ENCODE measurements around the gene PTPN3.
A peak's percentile ranks its signal among the peaks of the same experiment; 100 is the strongest.
"Not testable (repeated sequence)": the region's sequence is repeated elsewhere in the genome, so short reads cannot be mapped to it uniquely, and the experiment has no call there.

The PTPN3 gene

GRCh38 chr9:109534151-109534550 is 36.0 kb upstream of the PTPN3 start:
- TF ChIP-seq CTCF (IDR thresholded peaks at IDR 0.05), result no peak
- DNase-seq (ENCODE audit: low spot score), result no peak

GRCh38 chr9:109532652-109533051 is 34.5 kb upstream of the PTPN3 start:
- H3K4me3 ChIP-seq; DNase-seq (ENCODE audit: low spot score); H3K27ac ChIP-seq: not testable (repeated sequence)

More at GRCh38 chr9:109534151-109534550, 36.0 kb upstream of the PTPN3 start:
- no peak overlapping the region for H3K4me3 ChIP-seq
- H3K27ac ChIP-seq, result no peak overlapping the region

GRCh38 chr9:109522106-109522505 is 24.0 kb upstream of the PTPN3 start:
- H3K27ac ChIP-seq, result no peak overlapping the region
- H3K4me3 ChIP-seq, result no peak overlapping the region
- TF ChIP-seq CTCF (IDR thresholded peaks at IDR 0.05), result no peak
- no peak for DNase-seq (ENCODE audit: low spot score)

GRCh38 chr9:109520475-109521132 is 22.5 kb upstream of the PTPN3 start:
- peak; percentile 88 for TF ChIP-seq CTCF (IDR thresholded peaks at IDR 0.05)
- Histone ChIP-seq H3K27ac (no peak overlapping the region), H3K4me3 (no peak overlapping the region)
- DNase-seq (ENCODE audit: low spot score), result no peak

- no peak for DNase-seq (ENCODE audit: low spot score)
- no peak overlapping the region for H3K27ac ChIP-seq
- H3K4me3 ChIP-seq, result no peak overlapping the region
- TF ChIP-seq CTCF (IDR thresholded peaks at IDR 0.05), result no peak
Measured at GRCh38 chr9:109519366-109519765, 21.3 kb upstream of the PTPN3 start.

- no peak overlapping the region for H3K4me3 ChIP-seq
- DNase-seq (ENCODE audit: low spot score), result no peak
- TF ChIP-seq CTCF (IDR thresholded peaks at IDR 0.05), result no peak
- H3K27ac ChIP-seq, result no peak overlapping the region
Measured at GRCh38 chr9:109518621-109519335, 20.7 kb upstream of the PTPN3 start.

- no peak for DNase-seq (ENCODE audit: low spot score)
- Histone ChIP-seq H3K4me3 (no peak overlapping the region), H3K27ac (no peak overlapping the region)
- no peak for TF ChIP-seq CTCF (IDR thresholded peaks at IDR 0.05)
Measured at GRCh38 chr9:109517901-109518377, 19.8 kb upstream of the PTPN3 start.

Data from coronary artery (tissue), 2 donors.